Naive thymus-derived CD4-positive, alpha-beta T cell (primary cell): Measurements from ENCODE around the gene NIM1K. TPM values are rescaled to one million over a fixed set of nuclear protein-coding genes. Genes with fewer than 3 reads are reported as not detected.

Experiments used
- ATAC-seq: fragments of 150-1000 bp; cut with Tn5 transposase; 2 replicates; pipeline ENCODE4 v1.10.0; 2021; ENCODE audit warnings: mild to moderate bottlenecking, moderate library complexity
- CTCF ChIA-PET: fragments of 350-600 bp; sonication (Branson Sonifier 250); formaldehyde crosslinking; loops from one replicate; lab custom pipeline; 2021; ENCODE audit warnings: antibody characterized with exemption; lab: Charles Lee
- POLR2A ChIA-PET: fragments of 350-600 bp; sonication (Branson Sonifier 250); formaldehyde crosslinking; loops from one replicate; lab custom pipeline; 2021; ENCODE audit warnings: antibody characterized with exemption, inconsistent platforms; lab: Charles Lee
- DNase-seq, 9 donors: peaks; one replicate each; pipeline versions ENCODE4 v3.0.0 to v3.0.0-alpha.2; 2020 to 2022; ENCODE audit warnings: mixed read lengths in 1 of 9
- H3K27ac ChIP-seq: one replicate; pipeline ENCODE4 v1.7.0; 2013; ENCODE audit warnings: mild to moderate bottlenecking, low read depth, low read length, moderate library complexity
- H3K27me3 ChIP-seq, 2 donors: one replicate each; pipeline ENCODE4 v1.7.0; 2013; ENCODE audit warnings: low read length in 2 of 2, mild to moderate bottlenecking in 2 of 2, moderate library complexity in 2 of 2; ENCODE audit not compliant: control insufficient read depth in 2 of 2, insufficient read depth in 2 of 2
- H3K36me3 ChIP-seq, 3 experiments: 1 replicate in 2 of 3; 2 replicates in 1 of 3; pipeline ENCODE4 v1.7.0; 2013; ENCODE audit warnings: low read length in 3 of 3, mild to moderate bottlenecking in 3 of 3, moderate library complexity in 1 of 3; ENCODE audit not compliant: insufficient read depth in 3 of 3, control insufficient read depth in 2 of 3
- H3K4me1 ChIP-seq, 2 donors: one replicate each; pipeline ENCODE4 v1.7.0; 2013; ENCODE audit warnings: low read length in 2 of 2, mild to moderate bottlenecking in 2 of 2, moderate library complexity in 1 of 2; ENCODE audit not compliant: control insufficient read depth in 2 of 2, insufficient read depth in 2 of 2
- H3K4me3 ChIP-seq: 2 replicates; pipeline ENCODE4 v1.7.0; 2013; ENCODE audit warnings: mild to moderate bottlenecking, low read length
- H3K9me3 ChIP-seq, 3 experiments: 1 replicate in 2 of 3; 2 replicates in 1 of 3; pipeline ENCODE4 v1.7.0; 2013; ENCODE audit warnings: low read length in 3 of 3; ENCODE audit not compliant: control insufficient read depth in 2 of 3
- H3K27ac Mint-ChIP-seq, 9 donors: one replicate each; pipeline ENCODE4 v1.8.0; 2020 to 2022; ENCODE audit warnings: mixed read lengths in 9 of 9, mild to moderate bottlenecking in 8 of 9, moderate library complexity in 5 of 9, inconsistent platforms in 2 of 9
- H3K27me3 Mint-ChIP-seq, 5 donors: one replicate each; pipeline ENCODE4 v1.8.0; 2021 to 2022; ENCODE audit warnings: mixed read lengths in 5 of 5, mild to moderate bottlenecking in 1 of 5
- H3K36me3 Mint-ChIP-seq, 5 donors: one replicate each; pipeline ENCODE4 v1.8.0; 2020 to 2022; ENCODE audit warnings: mixed read lengths in 5 of 5, mild to moderate bottlenecking in 3 of 5, inconsistent platforms in 1 of 5
- H3K4me1 Mint-ChIP-seq, 7 donors: one replicate each; pipeline ENCODE4 v1.8.0; 2020 to 2022; ENCODE audit warnings: mixed read lengths in 7 of 7, mild to moderate bottlenecking in 3 of 7, inconsistent platforms in 1 of 7
- H3K4me3 Mint-ChIP-seq, 10 donors: one replicate each; pipeline ENCODE4 v1.8.0; 2020 to 2022; ENCODE audit warnings: mild to moderate bottlenecking in 10 of 10, mixed read lengths in 10 of 10, moderate library complexity in 6 of 10, inconsistent platforms in 2 of 10
- H3K9me3 Mint-ChIP-seq, 11 donors: one replicate each; pipeline ENCODE4 v1.8.0; 2020 to 2022; ENCODE audit warnings: mixed read lengths in 11 of 11, mild to moderate bottlenecking in 4 of 11, inconsistent platforms in 1 of 11, moderate library complexity in 1 of 11
- intact Hi-C, 2 donors: fragments of 100-400 bp; cut with micrococcal nuclease; formaldehyde crosslinking; loops; one replicate each; pipeline ENCODE4 v1.15.1; 2023
- polyA plus RNA-seq, 2 donors: library from polyadenylated mRNA; unstranded; fragments of 300-500 nt; fragmentation: Illumina TruSeq; gene quantifications; one replicate each; pipeline ENCODE4 v1.2.3, GENCODE V29; 2021
- total RNA-seq, 6 experiments: library from RNA in 5 of 6; stranded (reverse) in 5 of 6; gene quantifications; 1 replicate in 5 of 6; 2 replicates in 1 of 6; pipeline ENCODE4 v1.2.3 and lab custom pipeline; 2021 to 2026

NIM1K gene
- total and polyA plus RNA-seq, 7 experiments from 2014 or later = 0.18 to 0.97 (median 0.49) TPM

- Mint-ChIP-seq H3K4me3 (no peak overlapping the region), H3K36me3 (peaks cover 0 to 6% (median 0%) of the 10 kb centered on the region in 5 donors), H3K27me3 (peaks cover 12 to 29% (median 19%) of the 10 kb centered on the region in 5 donors), H3K4me1 (no peaks in the 10 kb centered on the region), H3K27ac (no peak overlapping the region), H3K9me3 (no peaks in the 10 kb centered on the region)
- H3K4me1 ChIP-seq = no peaks in the 10 kb centered on the region
- no peaks in the 10 kb centered on the region for H3K9me3 ChIP-seq
- no peak overlapping the region for H3K4me3 ChIP-seq
- DNase-seq = no peak
- H3K27me3 ChIP-seq = no peaks in the 10 kb centered on the region
- ChIA-PET CTCF (interaction anchor here (0.6 kb wide), 1 partner anchor 8 kb away, joined by 3 read pairs; no protein-coding TSS in a partner anchor), POLR2A (no interaction called here)
- H3K36me3 ChIP-seq = no peaks in the 10 kb centered on the region
- ATAC-seq = no peak
- intact Hi-C loops = no loop called here
- no peak overlapping the region for H3K27ac ChIP-seq
These were observed 51.2 kb downstream of the NIM1K start for GRCh38 chr5:43243270-43243669.

GRCh38 chr5:43244823-43245565, 53.0 kb downstream of the NIM1K start:
- no peak overlapping the region for H3K27ac ChIP-seq
- no peak overlapping the region for H3K27ac Mint-ChIP-seq

GRCh38 chr5:43245724-43246385, 53.8 kb downstream of the NIM1K start:
- H3K9me3 Mint-ChIP-seq = peaks cover 0 to 1% (median 0%) of the 10 kb centered on the region in 11 donors
- Histone ChIP-seq H3K27ac (no peak overlapping the region), H3K4me1 (no peaks in the 10 kb centered on the region), H3K36me3 (no peaks in the 10 kb centered on the region), H3K4me3 (no peak overlapping the region), H3K9me3 (no peaks in the 10 kb centered on the region), H3K27me3 (no peaks in the 10 kb centered on the region)
- H3K27ac Mint-ChIP-seq = no peak overlapping the region
- DNase-seq (no peak), ATAC-seq (no peak)
- no peak overlapping the region for H3K4me3 Mint-ChIP-seq
- intact Hi-C loops = no loop called here
- ChIA-PET POLR2A (no interaction called here), CTCF (no interaction called here)
- H3K27me3 Mint-ChIP-seq = peaks cover 8 to 29% (median 15%) of the 10 kb centered on the region in 5 donors
- no peaks in the 10 kb centered on the region for H3K4me1 Mint-ChIP-seq
- peaks cover 0 to 8% (median 0%) of the 10 kb centered on the region in 5 donors for H3K36me3 Mint-ChIP-seq

More at GRCh38 chr5:43244823-43245565, 53.0 kb downstream of the NIM1K start:
- CTCF ChIA-PET = no interaction called here
- Histone ChIP-seq H3K36me3 (no peaks in the 10 kb centered on the region), H3K27me3 (no peaks in the 10 kb centered on the region), H3K4me3 (no peak overlapping the region), H3K9me3 (no peaks in the 10 kb centered on the region), H3K4me1 (no peaks in the 10 kb centered on the region)
- ATAC-seq = no peak
- peaks cover 12 to 29% (median 16%) of the 10 kb centered on the region in 5 donors for H3K27me3 Mint-ChIP-seq
- DNase-seq = no peak
- no peaks in the 10 kb centered on the region for H3K9me3 Mint-ChIP-seq
- no peaks in the 10 kb centered on the region for H3K4me1 Mint-ChIP-seq
- intact Hi-C loops = no loop called here
- H3K4me3 Mint-ChIP-seq = no peak overlapping the region
- POLR2A ChIA-PET = no interaction called here
- H3K36me3 Mint-ChIP-seq = peaks cover 0 to 8% (median 0%) of the 10 kb centered on the region in 5 donors

- Mint-ChIP-seq H3K9me3 (peaks cover 0 to 1% (median 0%) of the 10 kb centered on the region in 11 donors), H3K4me3 (no peak overlapping the region), H3K27ac (no peak overlapping the region), H3K27me3 (peaks cover 14 to 23% (median 18%) of the 10 kb centered on the region in 5 donors), H3K36me3 (peaks cover 0 to 8% (median 0%) of the 10 kb centered on the region in 5 donors), H3K4me1 (no peaks in the 10 kb centered on the region)
- H3K27ac ChIP-seq = no peak overlapping the region
- POLR2A ChIA-PET = no interaction called here
- intact Hi-C loops = no loop called here
- H3K4me1 ChIP-seq = no peaks in the 10 kb centered on the region
- ATAC-seq (no peak), DNase-seq (no peak)
- CTCF ChIA-PET = no interaction called here
- no peak overlapping the region for H3K4me3 ChIP-seq
- no peaks in the 10 kb centered on the region for H3K27me3 ChIP-seq
- no peaks in the 10 kb centered on the region for H3K36me3 ChIP-seq
- H3K9me3 ChIP-seq = no peaks in the 10 kb centered on the region
These were observed 59.7 kb downstream of the NIM1K start for GRCh38 chr5:43251754-43252153.

- Histone ChIP-seq H3K27ac (no peak overlapping the region), H3K27me3 (no peaks in the 10 kb centered on the region), H3K9me3 (no peaks in the 10 kb centered on the region), H3K4me3 (no peak overlapping the region), H3K4me1 (no peaks in the 10 kb centered on the region), H3K36me3 (no peaks in the 10 kb centered on the region)
- Mint-ChIP-seq H3K27ac (no peak overlapping the region), H3K9me3 (peaks cover 0 to 2% (median 0%) of the 10 kb centered on the region in 11 donors), H3K4me3 (no peak overlapping the region), H3K27me3 (peaks cover 14 to 30% (median 27%) of the 10 kb centered on the region in 5 donors), H3K4me1 (peaks cover 0 to 2% (median 0%) of the 10 kb centered on the region in 7 donors), H3K36me3 (no peaks in the 10 kb centered on the region)
- intact Hi-C loops = no loop called here
- DNase-seq (no peak), ATAC-seq (no peak)
- ChIA-PET CTCF (no interaction called here), POLR2A (no interaction called here)
These were observed 63.7 kb downstream of the NIM1K start for GRCh38 chr5:43255704-43256103.

- Mint-ChIP-seq H3K27ac (no peak overlapping the region), H3K4me1 (peaks cover 0 to 2% (median 0%) of the 10 kb centered on the region in 7 donors), H3K4me3 (no peak overlapping the region), H3K36me3 (no peaks in the 10 kb centered on the region), H3K27me3 (peaks cover 17 to 30% (median 27%) of the 10 kb centered on the region in 5 donors), H3K9me3 (peaks cover 0 to 4% (median 0%) of the 10 kb centered on the region in 11 donors)
- intact Hi-C loops = no loop called here
- ChIA-PET CTCF (no interaction called here), POLR2A (no interaction called here)
- ATAC-seq = peak; percentile 10
- Histone ChIP-seq H3K4me1 (no peaks in the 10 kb centered on the region), H3K9me3 (no peaks in the 10 kb centered on the region), H3K27ac (no peak overlapping the region), H3K4me3 (no peak overlapping the region), H3K36me3 (no peaks in the 10 kb centered on the region), H3K27me3 (no peaks in the 10 kb centered on the region)
- no peak for DNase-seq
These were observed 64.4 kb downstream of the NIM1K start for GRCh38 chr5:43256261-43256966.
